Activated CD4-positive, CD25-positive, alpha-beta regulatory T cell (primary cell): ENCODE data around the gene RASGRF2.
A peak's percentile ranks its signal among the peaks of the same experiment; 100 is the strongest.

Experiments used
- DNase-seq, 4 experiments: peaks; one replicate each; lab custom pipeline; 2025; lab: John Stamatoyannopoulos, UW

The RASGRF2 gene

GRCh38 chr5:81140441-81140840, 180.3 kb downstream of the RASGRF2 start:
- DNase-seq = no peak

- DNase-seq = no peak
Measured at GRCh38 chr5:81140943-81141342, 180.8 kb downstream of the RASGRF2 start.

- DNase-seq = no peak
Measured at GRCh38 chr5:81142108-81142507, 181.9 kb downstream of the RASGRF2 start.

GRCh38 chr5:81145329-81145935, 185.3 kb downstream of the RASGRF2 start:
- DNase-seq = no peak

GRCh38 chr5:81146031-81146430, 185.9 kb downstream of the RASGRF2 start:
- DNase-seq = no peak

- no peak for DNase-seq
Measured at GRCh38 chr5:81147011-81147885, 187.1 kb downstream of the RASGRF2 start.

- DNase-seq = no peak
Measured at GRCh38 chr5:81147886-81148571, 187.9 kb downstream of the RASGRF2 start.

- no peak for DNase-seq
Measured at GRCh38 chr5:81151546-81151945, 191.4 kb downstream of the RASGRF2 start.

GRCh38 chr5:81154725-81155124, 194.6 kb downstream of the RASGRF2 start:
- DNase-seq = no peak

- DNase-seq = no peak
Measured at GRCh38 chr5:81156732-81157131, 196.6 kb downstream of the RASGRF2 start.

GRCh38 chr5:81161012-81161601, 200.9 kb downstream of the RASGRF2 start:
- DNase-seq = no peak

- no peak for DNase-seq
Measured at GRCh38 chr5:81162501-81162900, 202.3 kb downstream of the RASGRF2 start.

- DNase-seq = no peak
Measured at GRCh38 chr5:81163651-81164050, 203.5 kb downstream of the RASGRF2 start.

GRCh38 chr5:81164476-81164875, 204.3 kb downstream of the RASGRF2 start:
- DNase-seq = no peak

- DNase-seq = no peak
Measured at GRCh38 chr5:81164936-81165335, 204.8 kb downstream of the RASGRF2 start.

GRCh38 chr5:81165493-81166119, 205.4 kb downstream of the RASGRF2 start:
- peak; percentile 7 to 35 (median 14) for DNase-seq

- no peak for DNase-seq
Measured at GRCh38 chr5:81166430-81166829, 206.3 kb downstream of the RASGRF2 start.

GRCh38 chr5:81167078-81167477, 206.9 kb downstream of the RASGRF2 start:
- DNase-seq = no peak

GRCh38 chr5:81167544-81167943, 207.4 kb downstream of the RASGRF2 start:
- DNase-seq = no peak

GRCh38 chr5:81169924-81170323, 209.8 kb downstream of the RASGRF2 start:
- no peak for DNase-seq

- DNase-seq = no peak
Measured at GRCh38 chr5:81171769-81172168, 211.6 kb downstream of the RASGRF2 start.

- no peak for DNase-seq
Measured at GRCh38 chr5:81172710-81173109, 212.5 kb downstream of the RASGRF2 start.
